OCI-LY3 (cell line): ENCODE data around the gene BAZ2B.

Source experiments
- CTCF ChIP-seq: fragments of 200-600, 300-600 bp; sonication (generic); IDR thresholded peaks from 2 replicates; pipeline ENCODE4 v1.5.1; 2014; ENCODE audit warnings: antibody characterized with exemption, low read length, low read depth
- EZH2phosphoT487 ChIP-seq: fragments of 200-600 bp; shearing (Covaris generic); IDR thresholded peaks from 2 replicates; pipeline ENCODE4 v1.6.1; 2018; ENCODE audit warnings: antibody characterized with exemption, mixed run types, low read depth

GRCh38 chr2:159595410-159596046 lies 20.8 kb downstream of the BAZ2B start:
- TF ChIP-seq CTCF: no peak
- TF ChIP-seq EZH2phosphoT487: no peak
